HEK293 (cell line): ENCODE data around the gene SNX10.

Source experiments
- CTCF ChIA-PET: fragments of 350-600 bp; formaldehyde crosslinking; extraction: SDS; loops from one replicate; lab custom pipeline; 2021; ENCODE audit warnings: antibody characterized with exemption; lab: Yijun Ruan, JAX
- POLR2A ChIA-PET: fragments of 300-600 bp; formaldehyde crosslinking; extraction: SDS; loops from one replicate; lab custom pipeline; 2020; ENCODE audit warnings: antibody characterized with exemption, inconsistent platforms; lab: Yijun Ruan, JAX
- H3K27ac ChIP-seq: fragments of 200-500 bp; sonication (Bioruptor generic); 2 replicates; pipeline ENCODE4 v1.5.1; 2014; ENCODE audit warnings: low read depth, low read length, control low read depth, inconsistent platforms; ENCODE audit errors: extremely low read depth
- H3K36me3 ChIP-seq, 2 experiments: fragments of 200-500 bp in 1 of 2; sonication (Bioruptor generic) in 1 of 2; 1 replicate in 1 of 2; 2 replicates in 1 of 2; pipeline ENCODE4 v1.5.1; 2014 to 2017; ENCODE audit warnings: inconsistent platforms in 2 of 2, low read length in 2 of 2; ENCODE audit not compliant: control insufficient read depth in 2 of 2, insufficient read depth in 1 of 2
- H3K4me1 ChIP-seq: fragments of 200-500 bp; sonication (Bioruptor generic); 2 replicates; pipeline ENCODE4 v1.5.1; 2014; ENCODE audit warnings: mild to moderate bottlenecking, low read length, inconsistent platforms; ENCODE audit not compliant: control insufficient read depth, insufficient read depth
- H3K4me3 ChIP-seq: 2 replicates; pipeline ENCODE4 v1.5.1; 2011; ENCODE audit warnings: low read depth, mild to moderate bottlenecking, control low read depth, low read length, moderate library complexity
- H3K9me3 ChIP-seq: fragments of 200-500 bp; sonication (Bioruptor generic); 2 replicates; pipeline ENCODE4 v1.5.1; 2014; ENCODE audit warnings: low read depth, low read length, inconsistent platforms; ENCODE audit not compliant: control insufficient read depth, insufficient read depth
- MYNN ChIP-seq: fragments of 450-650 bp; formaldehyde crosslinking; IDR thresholded peaks from 2 replicates; pipeline ENCODE4 v1.5.1; 2016; ENCODE audit warnings: missing biosample characterization, missing genetic modification characterization, borderline replicate concordance
- ZBTB48 ChIP-seq: fragments of 450-650 bp; formaldehyde crosslinking; IDR thresholded peaks from 2 replicates; pipeline ENCODE4 v1.5.1; 2016; ENCODE audit warnings: missing biosample characterization, missing genetic modification characterization
- ZNF16 ChIP-seq: fragments of 450-650 bp; formaldehyde crosslinking; IDR thresholded peaks from 2 replicates; pipeline ENCODE4 v1.5.1; 2016; ENCODE audit warnings: low read depth, missing biosample characterization, missing genetic modification characterization
- ZNF266 ChIP-seq: fragments of 450-650 bp; formaldehyde crosslinking; IDR thresholded peaks from 2 replicates; pipeline ENCODE4 v1.5.1; 2016; ENCODE audit warnings: missing biosample characterization, missing genetic modification characterization, low read depth
- ZNF394 ChIP-seq: fragments of 450-650 bp; formaldehyde crosslinking; IDR thresholded peaks from 2 replicates; pipeline ENCODE4 v1.5.1; 2016; ENCODE audit warnings: missing biosample characterization, missing genetic modification characterization, mild to moderate bottlenecking, moderate library complexity, borderline replicate concordance
- ZNF416 ChIP-seq: fragments of 450-650 bp; formaldehyde crosslinking; IDR thresholded peaks from 2 replicates; pipeline ENCODE4 v1.5.1; 2016; ENCODE audit warnings: missing biosample characterization, missing genetic modification characterization
- ZNF48 ChIP-seq: fragments of 450-650 bp; formaldehyde crosslinking; IDR thresholded peaks from 2 replicates; pipeline ENCODE4 v1.5.1; 2016; ENCODE audit warnings: missing biosample characterization, missing genetic modification characterization
- ZNF513 ChIP-seq: fragments of 450-650 bp; IDR thresholded peaks from 2 replicates; pipeline ENCODE4 v1.5.1; 2018; ENCODE audit warnings: missing biosample characterization, missing genetic modification characterization
- ZNF571 ChIP-seq: fragments of 450-650 bp; formaldehyde crosslinking; IDR thresholded peaks from 2 replicates; pipeline ENCODE4 v1.5.0; 2017; ENCODE audit warnings: missing biosample characterization, missing genetic modification characterization
- ZNF621 ChIP-seq: fragments of 450-650 bp; formaldehyde crosslinking; IDR thresholded peaks from 2 replicates; pipeline ENCODE4 v1.5.1; 2017; ENCODE audit warnings: missing biosample characterization, missing genetic modification characterization
- ZNF704 ChIP-seq: fragments of 450-650 bp; formaldehyde crosslinking; IDR thresholded peaks from 2 replicates; pipeline ENCODE4 v1.5.1; 2016; ENCODE audit warnings: missing biosample characterization, missing genetic modification characterization
- ZSCAN23 ChIP-seq: fragments of 450-650 bp; formaldehyde crosslinking; IDR thresholded peaks from 2 replicates; pipeline ENCODE4 v1.5.1; 2016; ENCODE audit warnings: missing biosample characterization, missing genetic modification characterization
- TF ChIP-seq, protein P1 (sequence below): fragments of 450-650 bp; formaldehyde crosslinking; IDR thresholded peaks from 2 replicates; pipeline ENCODE4 v1.5.1; 2016; ENCODE audit warnings: missing biosample characterization, missing genetic modification characterization

SNX10 gene

GRCh38 chr7:26275213-26275612 is 16.4 kb upstream of the SNX10 start (continued):
- TF ChIP-seq MYNN (tag by site-specific recombination) = no peak

- POLR2A ChIA-PET = no interaction called here
- Histone ChIP-seq H3K4me3 (no peak overlapping the region), H3K4me1 (no peaks in the 10 kb centered on the region)
- CTCF ChIA-PET = interaction anchor here (0.6 to 1.2 kb wide), 3 partner anchors 20 to 386 kb away, joined by 3 to 4 read pairs (median 3); no protein-coding TSS in a partner anchor
- TF ChIP-seq ZNF571 (tag by site-specific recombination) (no peak), ZNF621 (tag by site-specific recombination) (no peak), ZNF416 (tag by site-specific recombination) (no peak), ZNF16 (tag by site-specific recombination) (no peak), ZNF266 (tag by site-specific recombination) (no peak), ZNF704 (tag by site-specific recombination) (no peak)
- TF ChIP-seq, all 188 proteins: peak for 0
- Histone ChIP-seq H3K36me3 (no peaks in the 10 kb centered on the region), H3K9me3 (no peaks in the 10 kb centered on the region), H3K27ac (no peak overlapping the region)
Measured at GRCh38 chr7:26278770-26279169, 12.9 kb upstream of the SNX10 start.

GRCh38 chr7:26279405-26279804 is 12.3 kb upstream of the SNX10 start:
- POLR2A ChIA-PET = no interaction called here
- no peaks in the 10 kb centered on the region for H3K4me1 ChIP-seq
- H3K4me3 ChIP-seq = no peak overlapping the region
- no peaks in the 10 kb centered on the region for H3K36me3 ChIP-seq
- CTCF ChIA-PET = interaction anchor here (0.6 to 1.2 kb wide), 3 partner anchors 20 to 387 kb away, joined by 3 to 4 read pairs (median 3); no protein-coding TSS in a partner anchor
- no peak for TF ChIP-seq ZBTB48 (tag by site-specific recombination)
- no peak for TF ChIP-seq ZSCAN23 (tag by site-specific recombination)
- TF ChIP-seq ZNF394 (tag by site-specific recombination) = no peak
- TF ChIP-seq ZNF513 = no peak
- H3K27ac ChIP-seq = no peak overlapping the region
- no peaks in the 10 kb centered on the region for H3K9me3 ChIP-seq

DNA sequence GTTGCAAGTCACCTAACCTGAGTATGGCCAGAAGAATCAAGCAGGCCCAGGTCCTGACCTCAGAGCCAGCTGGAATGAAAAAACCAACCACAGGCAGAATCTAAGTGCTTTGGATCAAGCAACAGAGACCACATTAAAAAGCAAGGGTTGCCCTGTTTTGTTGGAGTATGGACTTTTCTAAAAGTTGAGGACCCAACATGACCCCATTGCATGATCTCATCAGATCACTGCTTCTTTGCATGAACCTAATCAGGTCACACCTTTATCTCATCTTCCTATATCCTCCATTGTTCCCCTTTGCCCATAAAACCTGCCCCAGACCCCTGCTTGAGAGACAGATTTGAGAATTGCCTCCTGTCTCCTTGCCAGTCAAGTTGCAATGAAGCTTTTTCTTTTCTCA is 11.6 kb upstream of the SNX10 start:
- Histone ChIP-seq H3K4me1 (no peaks in the 10 kb centered on the region), H3K9me3 (no peaks in the 10 kb centered on the region), H3K36me3 (no peaks in the 10 kb centered on the region), H3K27ac (no peak overlapping the region), H3K4me3 (no peak overlapping the region)
- CTCF ChIA-PET = interaction anchor here (0.7 kb wide), 2 partner anchors 172 to 371 kb away, joined by 3 read pairs; no protein-coding TSS in a partner anchor
- TF ChIP-seq ZNF48 (tag by site-specific recombination) = no peak
- TF ChIP-seq, protein P1, sequence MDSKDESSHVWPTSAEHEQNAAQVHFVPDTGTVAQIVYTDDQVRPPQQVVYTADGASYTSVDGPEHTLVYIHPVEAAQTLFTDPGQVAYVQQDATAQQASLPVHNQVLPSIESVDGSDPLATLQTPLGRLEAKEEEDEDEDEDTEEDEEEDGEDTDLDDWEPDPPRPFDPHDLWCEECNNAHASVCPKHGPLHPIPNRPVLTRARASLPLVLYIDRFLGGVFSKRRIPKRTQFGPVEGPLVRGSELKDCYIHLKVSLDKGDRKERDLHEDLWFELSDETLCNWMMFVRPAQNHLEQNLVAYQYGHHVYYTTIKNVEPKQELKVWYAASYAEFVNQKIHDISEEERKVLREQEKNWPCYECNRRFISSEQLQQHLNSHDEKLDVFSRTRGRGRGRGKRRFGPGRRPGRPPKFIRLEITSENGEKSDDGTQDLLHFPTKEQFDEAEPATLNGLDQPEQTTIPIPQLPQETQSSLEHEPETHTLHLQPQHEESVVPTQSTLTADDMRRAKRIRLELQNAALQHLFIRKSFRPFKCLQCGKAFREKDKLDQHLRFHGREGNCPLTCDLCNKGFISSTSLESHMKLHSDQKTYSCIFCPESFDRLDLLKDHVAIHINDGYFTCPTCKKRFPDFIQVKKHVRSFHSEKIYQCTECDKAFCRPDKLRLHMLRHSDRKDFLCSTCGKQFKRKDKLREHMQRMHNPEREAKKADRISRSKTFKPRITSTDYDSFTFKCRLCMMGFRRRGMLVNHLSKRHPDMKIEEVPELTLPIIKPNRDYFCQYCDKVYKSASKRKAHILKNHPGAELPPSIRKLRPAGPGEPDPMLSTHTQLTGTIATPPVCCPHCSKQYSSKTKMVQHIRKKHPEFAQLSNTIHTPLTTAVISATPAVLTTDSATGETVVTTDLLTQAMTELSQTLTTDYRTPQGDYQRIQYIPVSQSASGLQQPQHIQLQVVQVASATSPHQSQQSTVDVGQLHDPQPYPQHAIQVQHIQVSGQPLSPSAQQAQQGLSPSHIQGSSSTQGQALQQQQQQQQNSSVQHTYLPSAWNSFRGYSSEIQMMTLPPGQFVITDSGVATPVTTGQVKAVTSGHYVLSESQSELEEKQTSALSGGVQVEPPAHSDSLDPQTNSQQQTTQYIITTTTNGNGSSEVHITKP (tag by site-specific recombination) = peak; percentile 85
- POLR2A ChIA-PET = no interaction called here
